ENCODE measurements around the gene PLAGL1.

Gene PLAGL1

DNA sequence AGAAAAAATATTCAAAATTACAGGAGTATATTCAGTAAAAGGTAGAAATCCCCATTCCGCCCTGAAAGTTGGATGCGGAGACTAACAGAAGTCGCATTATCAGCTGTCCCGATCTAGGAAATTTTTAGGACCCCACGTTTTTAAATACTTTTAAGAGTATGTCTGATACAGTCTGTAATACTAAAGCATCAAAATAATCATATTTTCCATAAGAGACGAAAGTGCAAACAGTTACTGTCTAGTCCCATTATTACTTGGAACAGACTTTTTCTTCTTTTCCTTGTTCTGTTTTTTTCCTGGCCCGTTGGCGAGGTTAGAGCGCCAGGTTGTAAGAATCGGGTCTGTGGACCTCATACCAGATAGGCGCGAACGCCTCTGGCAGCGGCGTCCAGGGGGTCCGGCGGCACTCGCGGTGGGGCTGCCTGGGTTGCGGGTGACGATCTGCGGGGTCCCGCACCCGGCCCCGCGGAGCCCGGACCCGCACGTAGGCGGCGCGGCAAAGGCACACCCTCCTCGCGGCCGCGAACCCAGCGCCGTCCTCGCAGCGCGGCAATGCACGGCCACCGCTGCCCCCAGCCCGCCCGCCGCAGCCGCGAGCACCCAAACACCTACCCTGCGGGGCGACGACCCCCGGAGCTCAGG, 460 bp downstream of the PLAGL1 start:
- DNase-seq, result no peak

DNA sequence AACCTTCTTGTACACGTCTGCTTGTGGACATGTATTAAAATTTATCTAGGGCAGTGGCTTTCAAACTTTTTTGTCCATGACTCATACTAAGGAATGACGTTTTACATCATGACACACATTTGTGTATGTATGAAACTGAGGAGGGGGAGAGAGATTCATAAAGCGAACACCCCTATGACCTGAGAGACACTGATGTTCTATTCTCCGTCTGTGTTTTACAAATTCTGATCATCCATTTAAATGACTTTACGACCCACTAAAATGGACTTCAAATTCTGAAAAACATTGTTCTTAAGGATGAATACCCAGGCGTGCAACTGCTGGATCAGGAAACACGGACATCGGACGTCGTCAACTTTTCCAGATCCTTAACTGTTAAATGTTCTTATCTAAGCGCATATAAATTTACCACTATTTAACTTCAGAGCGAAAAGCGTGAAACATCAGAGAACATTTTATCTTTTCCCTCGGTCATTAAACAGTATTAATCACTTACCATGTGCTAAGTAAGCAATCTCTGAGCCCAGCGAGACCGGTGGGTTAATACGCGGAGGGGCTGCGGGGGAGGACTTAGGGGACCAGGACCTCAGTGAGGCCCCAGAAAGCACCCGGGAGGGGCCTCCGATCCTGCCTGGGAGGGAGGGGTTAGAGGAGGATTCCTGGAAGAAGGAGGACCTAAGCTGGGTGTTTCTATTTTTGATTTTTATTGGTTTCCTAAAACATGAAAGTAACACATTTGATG, 1.2 kb downstream of the PLAGL1 start:
- DNase-seq, result no peak

DNA sequence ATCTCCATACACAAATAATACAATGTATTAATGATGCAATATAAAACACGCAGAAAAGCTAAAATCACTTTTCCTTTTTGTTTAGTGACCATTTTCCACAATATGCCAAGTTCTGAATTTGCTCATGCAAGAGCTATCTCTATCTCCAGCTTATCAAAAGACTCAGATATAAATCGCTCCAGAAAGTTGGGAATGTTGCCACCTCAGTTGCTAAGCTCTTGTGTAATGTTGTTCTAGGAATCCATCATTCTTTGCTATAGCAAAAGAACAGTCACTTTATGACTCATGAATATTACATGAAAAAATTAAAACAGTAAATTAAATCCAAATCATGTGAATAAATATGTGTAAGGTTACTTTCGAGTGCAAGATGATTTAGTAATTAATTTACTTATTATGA, 8.7 kb downstream of the PLAGL1 start:
- DNase-seq, result no peak

DNA sequence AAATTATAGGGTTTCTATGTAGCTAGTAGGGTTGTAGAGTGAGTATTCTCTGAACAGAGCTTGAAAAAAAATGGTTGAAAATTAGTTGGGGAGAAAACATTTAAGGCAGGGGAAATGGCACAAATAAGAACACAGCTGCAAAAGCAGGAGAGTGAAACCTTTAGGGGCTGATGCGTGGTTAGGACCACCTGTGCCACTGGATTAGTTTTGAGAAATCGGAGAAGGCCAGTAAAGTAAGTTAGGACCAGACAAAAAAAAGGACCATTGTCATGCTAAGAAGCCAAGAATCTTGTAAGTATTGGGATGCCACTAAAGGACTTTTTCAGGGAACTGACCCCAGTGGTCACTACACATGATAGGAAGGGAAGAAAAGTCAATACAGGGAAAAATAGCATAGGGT, 9.4 kb downstream of the PLAGL1 start:
- no peak for DNase-seq

DNA sequence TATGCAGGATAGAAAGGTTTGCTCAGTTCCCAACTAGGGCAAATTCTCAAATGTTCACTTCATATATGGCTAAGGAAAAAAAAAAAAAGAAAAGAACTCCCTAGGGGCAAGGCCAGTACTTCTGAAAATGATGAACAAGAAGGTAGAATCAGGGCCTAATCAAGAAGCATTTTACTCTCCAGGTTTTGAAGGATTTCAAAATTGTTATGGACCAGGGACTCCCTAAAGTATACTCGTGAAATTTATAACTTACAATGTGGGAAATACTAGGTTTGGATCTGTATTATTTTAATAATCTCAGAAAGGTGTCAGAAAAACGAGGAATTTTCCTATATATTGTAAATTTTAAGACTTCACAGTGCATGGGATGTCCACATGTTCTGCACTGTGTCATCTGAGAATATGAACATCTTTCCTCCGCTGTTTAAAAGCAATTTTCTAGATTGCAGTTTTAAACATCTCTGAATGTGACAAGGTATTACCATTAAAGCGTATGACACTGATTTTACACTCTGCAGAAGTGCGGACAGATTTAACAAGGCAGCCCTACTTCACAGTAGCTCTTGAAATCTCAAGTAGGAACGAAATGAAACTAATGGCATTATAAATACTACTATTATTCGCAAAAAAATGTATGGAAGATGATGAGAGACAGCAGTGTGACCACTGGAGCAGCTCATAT, 14.0 kb downstream of the PLAGL1 start:
- no peak for DNase-seq

DNA sequence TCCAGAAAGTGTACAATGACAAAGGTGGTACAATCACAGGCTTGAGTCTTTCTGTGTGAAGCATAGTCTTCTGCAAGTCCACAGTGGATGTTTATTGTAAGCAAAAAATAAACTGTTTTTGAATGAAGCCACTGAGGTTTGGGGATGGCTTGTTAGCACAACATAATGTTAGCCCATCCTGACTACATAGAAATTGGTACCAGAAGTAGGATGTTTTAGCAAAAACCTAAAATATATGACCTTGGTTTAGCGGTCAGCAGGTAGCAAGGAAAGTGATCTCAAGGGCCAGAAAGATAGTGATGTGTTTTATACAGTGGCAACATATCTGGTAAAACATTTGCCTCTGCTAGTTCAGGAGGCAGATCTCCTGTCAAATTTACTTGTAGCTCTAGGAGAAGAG, 15.8 kb downstream of the PLAGL1 start:
- DNase-seq, result no peak

DNA sequence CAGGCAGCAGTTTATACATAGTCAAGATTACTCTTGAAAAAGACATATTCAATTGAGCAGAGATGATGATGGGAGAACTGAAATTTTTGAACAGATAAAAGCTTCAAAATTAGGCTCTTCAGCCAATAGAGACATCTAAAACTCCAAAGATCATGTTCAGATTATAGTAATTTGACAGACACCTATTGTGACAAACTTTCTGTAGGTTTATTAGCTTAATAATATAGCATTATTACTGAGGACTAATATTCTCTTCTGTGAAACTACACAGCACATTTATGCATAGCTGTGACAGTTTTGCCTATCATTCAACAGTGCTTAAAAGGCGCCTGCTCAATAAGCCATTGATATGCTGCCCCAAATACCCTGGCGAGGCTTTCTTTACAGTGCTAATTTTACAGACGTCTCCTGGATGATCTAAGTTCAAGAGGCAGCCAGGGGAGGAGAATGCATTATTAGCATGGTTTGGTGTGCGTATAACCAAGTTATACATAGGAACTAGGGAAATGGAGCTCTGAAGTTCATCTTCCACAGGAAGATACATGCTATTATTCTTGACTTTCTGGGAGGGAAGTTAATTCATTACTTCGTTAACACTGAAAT, 21.5 kb downstream of the PLAGL1 start:
- DNase-seq, result no peak

DNA sequence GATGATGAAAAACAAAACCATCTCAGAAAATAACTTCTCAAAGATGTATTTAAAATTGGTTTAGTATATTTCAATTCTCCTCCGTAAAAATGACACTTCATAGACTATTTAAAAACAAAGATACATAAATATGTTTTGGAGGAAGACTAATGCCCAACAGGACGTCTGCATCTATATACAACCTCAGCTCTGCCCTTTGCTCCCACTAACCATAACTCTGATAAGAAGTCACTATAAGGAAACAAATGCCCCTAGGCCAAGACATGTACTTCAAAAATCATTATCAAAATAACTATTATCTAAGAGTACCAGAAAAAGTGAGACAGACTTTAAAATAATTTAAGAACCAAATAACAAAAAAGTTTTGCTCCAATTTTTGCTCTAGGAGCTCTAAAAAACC, 23.4 kb downstream of the PLAGL1 start:
- no peak for DNase-seq

DNA sequence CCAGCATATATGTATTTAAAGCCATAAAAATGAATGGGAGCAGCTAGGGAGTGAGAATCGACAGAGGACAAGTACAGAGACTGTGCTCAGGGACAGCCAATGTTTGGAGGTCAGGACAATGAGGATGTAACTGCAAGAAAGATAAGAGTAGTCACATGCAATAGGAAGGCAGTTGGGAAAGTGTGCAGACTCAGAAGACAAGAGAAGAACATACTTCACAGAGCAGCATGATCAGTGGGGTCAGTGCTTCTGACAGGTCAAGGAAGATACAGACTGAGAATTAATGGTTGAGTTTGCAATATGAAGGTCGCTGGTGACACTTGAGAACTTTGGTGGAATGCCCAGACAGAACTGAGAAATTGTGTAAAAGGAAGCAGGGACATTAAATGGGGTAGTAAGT, 25.1 kb downstream of the PLAGL1 start:
- no peak for DNase-seq

DNA sequence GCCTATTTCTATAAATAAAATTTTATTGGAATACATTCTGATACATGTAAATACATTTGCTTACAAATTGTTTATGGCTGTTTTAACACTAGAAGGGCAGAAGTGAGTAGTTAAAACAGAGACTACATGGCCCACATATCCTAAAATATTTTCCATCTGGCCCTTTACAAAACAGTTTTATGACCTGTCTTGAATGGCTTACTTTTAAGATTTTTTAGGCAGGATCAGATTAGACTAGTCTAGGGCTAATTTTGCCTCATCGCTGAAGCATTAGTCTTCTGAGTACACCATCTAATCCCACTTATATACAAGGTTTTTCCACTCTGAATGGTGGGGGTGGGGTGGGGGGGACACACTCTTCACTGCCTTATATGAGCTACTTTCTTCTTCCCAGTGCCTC, 27.1 kb downstream of the PLAGL1 start:
- no peak for DNase-seq

DNA sequence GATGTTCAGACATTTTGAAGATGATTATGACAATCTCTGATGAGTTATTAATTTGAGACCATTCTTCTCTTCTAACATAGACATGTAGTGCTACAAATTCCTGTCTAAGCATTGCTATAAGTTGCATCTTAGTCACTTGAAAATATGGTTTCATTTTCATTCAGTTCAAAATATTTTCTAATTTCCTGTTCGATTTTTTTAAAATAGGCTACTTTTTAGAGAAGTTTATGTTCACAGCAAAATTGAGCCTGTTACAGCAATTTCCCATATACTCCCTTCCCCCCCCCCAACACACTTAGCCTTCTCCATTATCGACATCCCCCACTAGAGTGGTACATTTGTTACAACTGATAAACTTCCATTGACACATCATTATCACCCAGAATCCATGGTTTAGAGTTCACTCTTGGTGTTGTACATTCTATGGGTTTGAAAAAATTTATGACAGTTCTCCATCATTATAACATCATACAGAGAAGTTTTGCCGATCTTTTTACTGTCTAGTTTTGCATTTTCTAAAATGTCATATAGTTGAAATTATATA, 31.2 kb downstream of the PLAGL1 start:
- DNase-seq, result no peak

DNA sequence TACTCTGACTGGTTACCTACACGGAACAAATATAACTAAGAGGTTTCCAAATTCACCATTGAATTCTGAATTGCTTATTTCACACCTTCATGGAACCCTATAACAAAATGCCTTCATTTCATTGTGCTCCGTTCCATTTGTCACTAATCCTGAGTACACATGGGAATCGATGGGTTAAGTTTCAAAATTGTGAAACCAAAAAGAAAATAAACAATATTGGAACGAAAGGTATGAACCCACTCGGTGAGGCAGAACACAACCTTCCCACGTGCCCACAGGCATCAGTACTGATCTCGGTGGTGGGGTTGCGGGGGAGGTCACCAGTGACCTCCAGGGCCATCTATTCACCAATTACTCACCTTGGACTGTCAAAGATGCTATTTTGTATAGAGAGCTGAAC, 34.0 kb downstream of the PLAGL1 start:
- DNase-seq, result no peak

DNA sequence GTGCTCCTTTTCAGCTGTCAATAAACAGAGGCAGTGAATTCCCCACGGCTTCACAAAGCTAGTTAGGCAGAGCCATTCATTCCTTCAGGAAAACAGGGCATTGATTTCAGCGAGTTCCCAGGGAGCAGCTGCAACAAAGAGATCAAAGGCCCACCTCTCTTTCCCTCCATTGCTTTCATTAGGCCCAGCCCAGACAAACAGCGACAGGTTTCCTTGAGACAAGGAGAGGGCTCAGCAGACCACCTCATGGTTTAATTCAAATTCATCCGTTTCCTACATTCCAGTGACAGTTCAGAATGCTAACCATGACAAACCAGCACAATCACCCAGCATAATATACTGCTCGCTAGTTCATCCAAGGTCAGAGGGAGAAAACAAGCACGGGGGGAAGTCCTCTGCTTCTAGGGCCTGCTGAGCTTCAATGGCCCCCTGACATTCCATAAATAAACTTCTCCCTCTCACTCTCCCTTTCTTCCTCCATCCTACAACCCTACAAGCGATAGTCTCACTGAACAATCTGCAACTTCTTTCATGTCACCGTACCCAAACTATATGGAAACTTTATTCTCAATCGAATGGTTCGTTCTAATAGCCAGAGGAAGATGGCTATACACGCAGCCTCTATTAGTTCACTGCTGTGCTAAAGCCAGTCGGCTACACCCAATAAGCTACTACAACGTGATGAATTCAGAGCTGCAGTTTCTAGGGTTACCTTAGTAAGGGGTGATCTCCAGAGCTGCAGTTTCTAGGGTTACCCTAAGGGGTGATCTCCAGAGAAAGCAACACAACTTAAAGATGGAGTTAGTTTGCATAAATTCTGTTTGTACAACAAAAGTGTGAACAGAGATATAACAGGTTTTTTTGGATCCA, 34.7 kb downstream of the PLAGL1 start:
- DNase-seq, result no peak

DNA sequence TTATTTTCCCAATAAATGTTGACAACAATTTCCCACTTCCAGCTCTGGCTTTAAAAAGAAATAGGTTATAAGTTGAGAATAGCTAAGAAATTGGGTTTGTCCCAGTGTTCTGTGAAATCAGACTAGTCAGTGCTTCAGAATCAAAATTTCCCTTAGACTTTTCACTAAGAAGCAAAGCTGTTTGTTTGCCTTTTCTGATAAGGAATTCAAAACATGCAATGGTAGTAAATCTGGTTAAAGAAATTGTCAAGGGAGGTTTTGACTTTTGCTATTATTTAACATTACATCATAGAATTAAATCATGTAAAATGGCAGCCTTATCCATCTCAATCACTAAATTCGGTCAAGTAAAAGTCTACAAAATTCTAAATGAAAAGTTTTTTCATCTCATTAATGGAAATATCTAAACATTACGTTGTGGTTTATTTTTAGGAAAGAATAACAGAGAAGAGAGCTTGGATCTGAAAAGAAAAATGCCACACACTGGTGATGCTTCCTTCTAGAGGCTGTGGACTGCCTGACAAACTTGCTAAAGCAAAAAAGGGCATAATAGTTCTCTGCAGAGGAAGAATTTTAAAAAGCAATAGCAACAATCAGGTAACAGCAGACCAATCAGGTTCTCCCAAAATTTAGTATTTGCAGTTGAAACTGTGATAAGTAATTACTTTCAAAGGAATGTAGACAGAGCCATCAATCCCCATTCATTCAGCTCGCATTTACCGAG, 36.4 kb downstream of the PLAGL1 start:
- DNase-seq, result no peak

DNA sequence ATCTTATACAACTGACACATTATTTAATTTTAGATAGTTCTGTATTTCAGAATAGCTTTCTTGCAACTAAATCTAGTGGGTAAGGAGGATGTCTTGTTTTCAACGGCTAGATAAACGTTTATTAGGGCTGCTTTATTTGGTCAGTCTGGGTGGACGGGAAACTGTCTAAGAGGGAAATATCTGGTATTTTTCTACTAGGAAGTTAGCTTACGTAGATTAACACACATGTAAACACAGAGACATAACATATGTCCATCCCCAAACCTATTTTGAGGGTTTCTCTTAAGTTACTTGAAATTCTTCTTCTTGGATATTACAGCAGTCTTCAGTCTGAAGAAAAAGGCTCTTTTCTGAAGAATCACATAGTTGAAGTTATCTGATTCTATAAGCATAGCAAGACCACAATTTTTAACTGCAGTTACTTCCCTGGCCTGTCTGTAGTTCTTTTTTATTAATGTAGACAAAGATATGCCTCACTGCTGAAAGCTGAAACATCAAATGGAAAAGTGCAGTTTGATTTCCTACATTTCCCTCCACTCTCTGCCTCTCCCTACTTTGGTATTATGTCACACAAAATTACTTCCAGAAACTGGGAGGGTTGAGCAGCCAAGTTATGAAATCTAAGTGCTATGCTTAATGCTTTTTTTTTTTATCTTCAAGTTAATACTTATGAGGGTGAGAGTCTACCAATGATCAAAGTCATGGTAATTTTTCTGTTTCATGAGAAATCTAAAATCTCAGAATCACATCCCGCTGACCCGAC, 37.4 kb downstream of the PLAGL1 start:
- DNase-seq, result no peak

DNA sequence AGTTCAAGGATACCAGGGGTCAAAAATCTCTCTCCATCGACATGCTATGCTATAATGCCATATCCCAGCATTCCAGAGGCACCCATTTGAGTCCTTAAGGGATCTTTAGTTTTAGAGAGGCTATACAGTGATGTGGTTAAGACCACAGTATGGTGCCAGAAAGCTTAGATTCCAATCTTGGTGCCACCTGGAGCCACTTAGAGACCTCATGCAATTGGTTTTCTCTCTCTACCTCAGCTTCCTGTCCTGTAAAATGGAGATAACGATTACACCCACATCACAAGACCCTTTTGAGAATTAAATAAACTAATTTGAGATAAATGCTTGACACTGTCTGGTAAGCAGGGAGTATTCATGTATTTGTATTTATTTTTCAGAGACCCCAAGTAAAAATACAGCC, 39.0 kb downstream of the PLAGL1 start:
- no peak for DNase-seq

DNA sequence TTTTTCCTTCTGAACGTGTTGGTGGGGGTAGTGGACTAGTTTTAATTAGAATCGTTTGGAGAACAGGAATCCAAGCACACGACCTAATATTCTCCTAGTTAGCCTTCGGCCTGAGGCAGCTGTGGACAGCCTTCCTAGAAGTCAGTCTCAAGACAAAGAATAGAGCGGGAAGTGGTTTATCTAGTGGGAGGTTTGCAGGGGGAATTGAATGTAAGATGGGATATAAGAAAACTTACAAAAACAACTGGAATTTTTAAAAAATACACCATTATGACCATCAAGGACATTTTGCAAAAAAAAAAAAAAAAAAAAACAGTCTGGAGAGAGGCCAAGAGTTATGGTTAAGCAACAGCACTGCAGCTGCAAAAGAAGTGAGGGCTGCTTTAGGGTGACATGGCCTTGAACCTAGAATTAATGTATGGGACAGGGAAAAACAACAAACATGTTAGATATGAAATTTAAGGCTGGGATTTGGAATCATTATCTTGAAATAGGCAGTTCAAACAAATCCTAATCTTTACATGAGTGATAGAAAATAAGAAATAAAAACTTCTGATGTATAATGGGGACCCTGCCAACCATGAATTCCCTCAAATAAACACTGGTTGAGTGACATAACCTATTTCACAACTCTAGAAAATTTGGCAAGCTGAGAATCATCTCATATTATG, 40.2 kb downstream of the PLAGL1 start:
- no peak for DNase-seq

DNA sequence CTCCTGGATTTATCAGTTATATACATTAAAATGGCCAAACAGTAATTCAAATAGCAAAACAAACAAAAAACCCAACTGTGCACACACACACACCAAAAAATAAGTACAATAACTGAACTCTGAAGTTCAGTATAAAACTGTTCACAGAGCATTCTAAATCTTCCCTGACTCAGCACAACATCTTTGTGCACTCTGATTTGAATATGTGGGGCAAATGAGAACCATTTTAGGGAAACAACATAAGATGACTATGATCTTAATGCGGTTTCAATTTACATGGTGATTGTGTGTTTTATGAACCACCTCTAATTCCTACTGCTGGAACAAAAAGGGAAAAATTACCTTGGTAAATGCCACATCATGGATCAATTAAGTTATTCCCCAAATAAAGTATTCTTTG, 41.7 kb downstream of the PLAGL1 start:
- DNase-seq, result no peak

DNA sequence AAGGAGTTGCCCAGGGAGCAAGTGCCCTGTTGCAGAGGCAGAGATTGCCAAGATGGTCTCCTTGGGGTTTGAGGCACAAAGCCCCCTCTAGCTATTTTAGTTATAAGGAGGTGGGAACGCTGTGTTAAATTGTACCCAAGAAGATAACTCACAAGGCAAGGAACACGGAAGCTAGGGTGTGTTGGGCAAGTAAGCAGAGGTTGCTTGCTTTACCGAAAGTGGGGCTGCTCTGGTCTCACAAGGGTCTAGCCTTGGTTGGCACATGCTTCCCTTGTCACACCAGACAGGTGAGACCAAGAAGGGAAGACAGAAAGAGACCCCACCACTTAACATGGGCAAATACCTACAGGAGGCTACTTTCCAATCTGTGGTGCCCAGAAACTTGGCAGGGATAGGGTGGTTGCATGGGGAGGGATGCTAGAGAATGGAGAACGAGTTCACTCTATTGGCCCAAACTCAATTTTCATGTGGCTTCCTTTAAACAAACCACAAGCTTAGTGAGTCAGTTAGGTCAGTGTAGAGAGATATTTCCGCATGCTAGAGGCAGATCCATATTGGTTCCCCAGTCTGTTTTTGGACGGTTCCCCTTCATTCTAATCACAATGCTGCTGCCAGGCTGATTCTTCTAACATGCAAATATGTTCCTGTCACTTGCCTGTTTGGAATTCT, 42.4 kb downstream of the PLAGL1 start:
- DNase-seq, result no peak

DNA sequence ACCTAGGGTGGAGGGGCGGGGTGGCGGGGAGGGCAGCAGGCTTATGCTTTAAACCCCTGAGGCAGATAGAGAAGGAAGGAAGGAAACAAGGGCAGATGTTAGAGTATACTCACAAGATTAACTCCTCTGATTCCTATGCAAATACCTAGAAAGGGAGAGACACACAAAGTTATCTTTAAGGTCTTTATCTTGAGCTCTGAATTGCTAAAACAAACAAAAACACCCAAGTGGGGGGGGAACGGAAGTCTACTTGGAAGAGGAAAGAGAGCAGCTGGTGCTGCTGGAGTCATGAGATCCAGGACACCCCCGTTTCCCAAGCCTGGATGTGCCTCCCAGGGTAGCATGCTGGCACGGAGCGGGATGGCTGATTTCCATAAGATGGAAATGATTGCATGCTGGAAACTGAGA, 43.4 kb downstream of the PLAGL1 start:
- no peak for DNase-seq
